ENCODE measurements around the gene CXCR5. TPM values are rescaled to one million over a fixed set of nuclear protein-coding genes. Genes with fewer than 3 reads are reported as not detected.

The CXCR5 gene
- total and polyA plus RNA-seq, 2 of the 4 experiments (the other 2 are of a cell fraction): not detected

DNA sequence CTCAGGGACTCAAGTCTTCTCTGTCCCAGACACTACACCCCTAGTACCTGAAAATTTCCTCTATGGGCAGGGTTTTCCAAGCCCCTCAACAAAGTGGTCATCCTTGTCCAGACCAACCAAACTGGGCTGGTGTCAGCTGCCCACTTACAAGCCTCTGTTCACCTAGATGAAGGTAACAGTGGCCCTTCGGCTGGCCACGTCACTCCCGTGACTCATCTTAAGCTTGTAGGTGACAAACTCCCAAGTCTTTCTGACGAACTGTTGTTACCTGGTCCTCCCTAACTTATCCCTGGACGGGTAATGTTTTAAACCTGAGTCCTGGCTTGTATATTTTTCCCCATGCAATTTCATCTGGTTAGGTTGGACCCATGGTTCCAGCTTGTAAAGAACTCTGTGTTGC is 4.7 kb downstream of the CXCR5 start:
- peak overlapping the region; percentile 4 for H2AK9ac ChIP-seq (replicated peaks; ENCODE audit: low read depth, low read length, poor library complexity)
- peak overlapping the region; percentile 64; the same call in 1 of the 2 replicates for H3K9ac ChIP-seq (ENCODE audit: low read depth, low read length)
- H2BK5ac ChIP-seq (ENCODE audit: low read depth, low read length, poor library complexity, severe bottlenecking): peak overlapping the region; percentile 52
- no peaks in the 10 kb centered on the region for H3K36me3 ChIP-seq (ENCODE audit: control insufficient read depth, insufficient read depth, low read length)
- H2BK20ac ChIP-seq (ENCODE audit: low read depth, low read length): peak overlapping the region; percentile 73
- intact Hi-C loops (cut with micrococcal nuclease) (no loop called here), in situ Hi-C loops (cut with MboI; ENCODE audit: low sequenced_read_pairs) (no loop called here), dilution Hi-C loops (cut with HindIII; ENCODE audit: low sequenced_read_pairs, unreplicated experiment) (no loop called here)
- ChIA-PET CTCF (no interaction called here), POLR2A (ENCODE audit: unreplicated experiment) (interaction anchor here (0.5 kb wide), 1 partner anchor 22 kb away, joined by 3 read pairs; no protein-coding TSS in a partner anchor)
- peaks cover 0 to 7% of the 10 kb centered on the region in 2 experiments; a peak in 2 of 4 replicates for H3K79me1 ChIP-seq (ENCODE audit: low read depth in 1 of 2, low read length in 2 of 2)
- no peak overlapping the region for H3K4me3 ChIP-seq (ENCODE audit: insufficient read depth, low read depth, low read length)
- peak overlapping the region; percentile 72 for H3K23ac ChIP-seq (ENCODE audit: low read depth, low read length)
- H4K91ac ChIP-seq (ENCODE audit: insufficient read depth, low read depth, low read length): peak overlapping the region; percentile 89
- no peaks in the 10 kb centered on the region for H3K27me3 ChIP-seq (ENCODE audit: control insufficient read depth, insufficient read depth, low read length)
- H2AK5ac ChIP-seq (ENCODE audit: low read depth, low read length): peak overlapping the region; percentile 94
- H2AFZ ChIP-seq (replicated peaks; ENCODE audit: low read length, poor library complexity): peak overlapping the region; percentile 72
- no peaks in the 10 kb centered on the region for H4K20me1 ChIP-seq (ENCODE audit: insufficient read depth, low read length)
- peak overlapping the region; percentile 78 for H4K5ac ChIP-seq (ENCODE audit: low read depth, low read length)
- peak overlapping the region; percentile 80 for H3K14ac ChIP-seq (replicated peaks; ENCODE audit: low read depth, low read length)
- peaks cover 14% of the 10 kb centered on the region for H3K4me1 ChIP-seq (ENCODE audit: control insufficient read depth, insufficient read depth, low read length)
- no peak for ATAC-seq (ENCODE audit: low read depth)
- TF ChIP-seq RCOR1 (IDR thresholded peaks at IDR 0.05; ENCODE audit: insufficient replicate concordance, low read length): no peak
- TF ChIP-seq BHLHE40 (IDR thresholded peaks at IDR 0.05; ENCODE audit: low read depth, low read length): no peak
- TF ChIP-seq CHD1 (IDR thresholded peaks at IDR 0.05; ENCODE audit: low read depth, low read length): no peak
- TF ChIP-seq, protein P1, sequence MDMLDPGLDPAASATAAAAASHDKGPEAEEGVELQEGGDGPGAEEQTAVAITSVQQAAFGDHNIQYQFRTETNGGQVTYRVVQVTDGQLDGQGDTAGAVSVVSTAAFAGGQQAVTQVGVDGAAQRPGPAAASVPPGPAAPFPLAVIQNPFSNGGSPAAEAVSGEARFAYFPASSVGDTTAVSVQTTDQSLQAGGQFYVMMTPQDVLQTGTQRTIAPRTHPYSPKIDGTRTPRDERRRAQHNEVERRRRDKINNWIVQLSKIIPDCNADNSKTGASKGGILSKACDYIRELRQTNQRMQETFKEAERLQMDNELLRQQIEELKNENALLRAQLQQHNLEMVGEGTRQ (IDR thresholded peaks at IDR 0.05; ENCODE audit: low read depth, low read length): no peak
- peak overlapping the region; percentile 86 for H2BK120ac ChIP-seq (ENCODE audit: low read depth, low read length)
- peak overlapping the region; percentile 74 for H3K27ac ChIP-seq (ENCODE audit: insufficient read depth, low read length)
- 91% methylated on average over 4 of the region's 5 CpGs; no CpG with 5 or more reads in 1 of the 2 experiments for WGBS, 2 experiments (ENCODE audit: extremely low coverage in 2 of 2, insufficient read length in 1 of 2)
- peak overlapping the region; percentile 60; the same call in 1 of the 2 replicates for H3K56ac ChIP-seq (ENCODE audit: extremely low read depth, insufficient read depth, low read length)
- no peak overlapping the region; the same call in 1 of the 2 replicates for H3K4me2 ChIP-seq (ENCODE audit: low read depth, low read length)
- peaks cover 22% of the 10 kb centered on the region for H3K9me1 ChIP-seq (ENCODE audit: insufficient read depth, low read length)
- H3K18ac ChIP-seq (ENCODE audit: low read depth, low read length): peak overlapping the region; percentile 84
- DNase-seq: no peak
- H3K4ac ChIP-seq (ENCODE audit: low read depth, low read length): peak overlapping the region; percentile 85
- peak overlapping the region; percentile 77 to 80; a peak in 3 of 4 replicates for H4K8ac ChIP-seq (ENCODE audit: low read depth in 2 of 2, low read length in 2 of 2)
- BruUV-seq (replicated peaks): no TSS peak
- no peaks in the 10 kb centered on the region for H3K9me3 ChIP-seq (ENCODE audit: control insufficient read depth, insufficient read depth, low read length)
- peak overlapping the region; percentile 91; the same call in 2 of the 3 replicates for H2BK15ac ChIP-seq (ENCODE audit: low read depth, low read length)
